SH-SY5Y (cell line): ENCODE results near the gene AVPR1A.

ENCODE experiments used
- GATA2 ChIP-seq: IDR thresholded peaks from 2 replicates; pipeline ENCODE4 v1.6.1; 2011; ENCODE audit warnings: mild to moderate bottlenecking, low read depth, low read length
- GATA3 ChIP-seq: IDR thresholded peaks from 2 replicates; pipeline ENCODE4 v1.6.1; 2011; ENCODE audit warnings: low read depth, mild to moderate bottlenecking, low read length, moderate library complexity

DNA sequence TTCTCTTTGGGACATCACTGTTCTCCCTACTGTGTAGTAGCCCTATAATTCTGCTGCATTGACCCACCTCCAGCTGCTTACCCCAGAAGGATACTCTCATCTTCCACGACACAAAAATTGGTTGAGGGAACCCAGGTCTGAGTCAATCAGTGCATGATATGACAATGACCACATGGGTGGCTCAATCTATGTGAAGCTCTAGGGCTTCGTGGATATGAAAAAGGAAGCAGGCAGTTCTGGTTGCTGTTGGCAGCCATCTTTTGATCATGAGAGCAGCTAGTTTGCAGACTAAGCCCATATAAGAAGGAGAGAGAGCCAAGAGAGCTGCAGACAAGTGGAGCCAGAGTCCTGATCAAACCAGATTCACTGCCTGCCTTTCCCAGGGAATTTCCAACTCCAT, 57.9 kb downstream of the AVPR1A start:
- TF ChIP-seq GATA2 (no peak), GATA3 (no peak)
